Measurements from ENCODE around the gene BEAN1. TPM values are rescaled to one million over a fixed set of nuclear protein-coding genes. Genes with fewer than 3 reads are reported as not detected.
A peak's percentile ranks its signal among the peaks of the same experiment; 100 is the strongest.

BEAN1 gene
- total RNA-seq, 1 experiment from 2014 or later, result 0.61 TPM

- BruUV-seq (replicated peaks), result no TSS peak
- Histone ChIP-seq H3K9me3 (ENCODE audit: control insufficient read depth in 1 of 2, insufficient read depth in 1 of 2, low read depth in 1 of 2, low read length in 2 of 2) (no peaks in the 10 kb centered on the region), H4K20me1 (ENCODE audit: insufficient read depth) (no peaks in the 10 kb centered on the region), H3K9ac (ENCODE audit: low read length) (peak overlapping the region; percentile 15; the same call in 1 of the 2 replicates), H3K4me3 (replicated peaks in 1 of 2; ENCODE audit: low read depth in 1 of 2, low read length in 2 of 2) (no peak overlapping the region), H3K27ac (ENCODE audit: low read depth, low read length) (no peak overlapping the region), H3K4me1 (ENCODE audit: control insufficient read depth in 1 of 2, insufficient read depth in 2 of 2, low read length in 2 of 2) (peaks cover 22 to 26% of the 10 kb centered on the region in 2 experiments), H3K79me2 (ENCODE audit: insufficient read depth, low read length) (no peaks in the 10 kb centered on the region), H3K4me2 (ENCODE audit: low read length) (peak overlapping the region; percentile 41), H3K36me3 (ENCODE audit: control insufficient read depth in 1 of 2, insufficient read depth in 2 of 2, low read length in 2 of 2) (no peaks in the 10 kb centered on the region), H3K27me3 (ENCODE audit: insufficient read depth, low read length) (no peaks in the 10 kb centered on the region), H2AFZ (ENCODE audit: low read depth, low read length, poor library complexity, severe bottlenecking) (peak overlapping the region; percentile 56), H3K9me2 (ENCODE audit: insufficient read depth) (no peaks in the 10 kb centered on the region)
- ChIA-PET CTCF (interaction anchor here (0.6 to 3.5 kb wide), 9 partner anchors 9 to 134 kb away, joined by 3 to 44 read pairs (median 4); no protein-coding TSS in a partner anchor), RAD21 (ENCODE audit: low non-redundant PET in 1 of 2, low total read pairs in 2 of 2, uncharacterized antibody in 2 of 2, unreplicated experiment in 2 of 2) (interaction anchor here (2.0 to 2.2 kb wide), 2 partner anchors 70 kb away, joined by 12 to 13 read pairs; no protein-coding TSS in a partner anchor), POLR2A (interaction anchor here (1.3 to 1.9 kb wide), 3 partner anchors 21 to 71 kb away, joined by 5 to 10 read pairs (median 6); no protein-coding TSS in a partner anchor)
- ATAC-seq (peak; percentile 86), DNase-seq (ENCODE audit: low read depth, low spot score) (no peak)
- TF ChIP-seq EZH2phosphoT487 (IDR thresholded peaks at IDR 0.05; ENCODE audit: borderline replicate concordance) (no peak), MAX (IDR thresholded peaks at IDR 0.05) (peak; percentile 52; the same call in 1 of the 2 replicates), ZBTB33 (IDR thresholded peaks at IDR 0.05; ENCODE audit: extremely low read depth, insufficient replicate concordance, low read length) (no peak), ZFX (IDR thresholded peaks at IDR 0.05) (no peak), SRF (IDR thresholded peaks at IDR 0.05; ENCODE audit: low read depth) (no peak), YY1 (IDR thresholded peaks at IDR 0.05; ENCODE audit: extremely low read depth, insufficient replicate concordance, low read depth, low read length) (no peak), TCF7L2 (IDR thresholded peaks at IDR 0.05; ENCODE audit: borderline replicate concordance, extremely low read depth, insufficient read depth, insufficient read length) (no peak), POLR2AphosphoS5 (IDR thresholded peaks at IDR 0.05; ENCODE audit: low read depth, low read length) (0 out of 2 replicates have a peak, but pooled peaks have one; percentile 29), JUND (IDR thresholded peaks at IDR 0.05) (no peak), FOSL1 (IDR thresholded peaks at IDR 0.05; ENCODE audit: low read depth) (no peak), SP1 (IDR thresholded peaks at IDR 0.05; ENCODE audit: low read depth) (no peak), ATF3 (IDR thresholded peaks at IDR 0.05) (no peak), SIN3A (IDR thresholded peaks at IDR 0.05; ENCODE audit: low read depth) (no peak)
- intact Hi-C loops (cut with micrococcal nuclease), result no loop called here
Observed at GRCh38 chr16:66476328-66477027, 49.4 kb downstream of the BEAN1 start.

All from HCT116 (cell line).